SU-DHL-6 (cell line): ENCODE data around the gene DPPA5.

ENCODE experiments used
- CTCF ChIP-seq: fragments of 200-600 bp; sonication (generic); IDR thresholded peaks from one replicate; pipeline ENCODE4 v1.5.1; 2017; ENCODE audit warnings: antibody characterized with exemption, mild to moderate bottlenecking, low read length, moderate library complexity; ENCODE audit not compliant: insufficient read depth, poor library complexity, severe bottlenecking
- EZH2phosphoT487 ChIP-seq: fragments of 200-600 bp; sonication (generic), shearing (Covaris generic); conservative IDR thresholded peaks from 2 replicates; pipeline ENCODE4 v1.6.1; 2018; ENCODE audit warnings: mild to moderate bottlenecking, antibody characterized with exemption, low read length, moderate library complexity, mixed read lengths

- TF ChIP-seq CTCF: no peak
- TF ChIP-seq EZH2phosphoT487: no peak
Measured at GRCh38 chr6:73349311-73349710, 4.8 kb downstream of the DPPA5 start.
